Measurements from ENCODE around the gene ADSL.

ADSL gene

DNA sequence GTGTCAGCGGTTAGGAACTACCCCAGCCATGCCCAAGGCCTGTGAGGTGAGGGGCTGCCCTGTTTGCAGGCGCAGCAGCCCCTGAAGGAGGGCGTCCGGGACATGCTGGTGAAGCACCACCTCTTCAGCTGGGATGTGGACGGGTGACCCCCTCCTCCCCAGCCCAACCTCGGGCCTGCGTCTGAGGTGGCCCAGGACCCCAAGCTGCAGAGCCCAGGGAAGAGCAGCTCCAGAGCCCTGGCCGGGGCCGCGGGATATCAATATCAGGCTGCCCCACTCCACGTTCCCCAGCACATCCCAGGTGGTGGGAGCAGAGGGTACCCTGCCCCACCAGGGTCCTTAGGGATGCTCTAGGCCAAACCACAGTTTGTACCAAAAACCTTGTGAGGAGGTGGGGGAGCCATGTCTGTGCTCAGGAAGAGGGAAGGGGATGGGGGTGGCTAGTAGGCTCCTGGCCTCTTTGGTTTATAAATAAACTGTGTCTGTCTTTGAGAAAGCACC, 63.4 kb downstream of the ADSL start:
- no peak for DNase-seq (ENCODE audit: low read depth in 2 of 2)
- no peak overlapping the region for H3K4me3 ChIP-seq (replicated peaks in 1 of 2; ENCODE audit: low read depth in 2 of 2, low read length in 2 of 2)
- TF ChIP-seq, protein P1, sequence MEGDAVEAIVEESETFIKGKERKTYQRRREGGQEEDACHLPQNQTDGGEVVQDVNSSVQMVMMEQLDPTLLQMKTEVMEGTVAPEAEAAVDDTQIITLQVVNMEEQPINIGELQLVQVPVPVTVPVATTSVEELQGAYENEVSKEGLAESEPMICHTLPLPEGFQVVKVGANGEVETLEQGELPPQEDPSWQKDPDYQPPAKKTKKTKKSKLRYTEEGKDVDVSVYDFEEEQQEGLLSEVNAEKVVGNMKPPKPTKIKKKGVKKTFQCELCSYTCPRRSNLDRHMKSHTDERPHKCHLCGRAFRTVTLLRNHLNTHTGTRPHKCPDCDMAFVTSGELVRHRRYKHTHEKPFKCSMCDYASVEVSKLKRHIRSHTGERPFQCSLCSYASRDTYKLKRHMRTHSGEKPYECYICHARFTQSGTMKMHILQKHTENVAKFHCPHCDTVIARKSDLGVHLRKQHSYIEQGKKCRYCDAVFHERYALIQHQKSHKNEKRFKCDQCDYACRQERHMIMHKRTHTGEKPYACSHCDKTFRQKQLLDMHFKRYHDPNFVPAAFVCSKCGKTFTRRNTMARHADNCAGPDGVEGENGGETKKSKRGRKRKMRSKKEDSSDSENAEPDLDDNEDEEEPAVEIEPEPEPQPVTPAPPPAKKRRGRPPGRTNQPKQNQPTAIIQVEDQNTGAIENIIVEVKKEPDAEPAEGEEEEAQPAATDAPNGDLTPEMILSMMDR (IDR thresholded peaks at IDR 0.05; ENCODE audit: low read depth, low read length): no peak

GRCh38 chr22:40410272-40410671, 64.0 kb downstream of the ADSL start:
- H3K4me3 ChIP-seq (replicated peaks in 1 of 2; ENCODE audit: low read depth in 2 of 2, low read length in 2 of 2): no peak overlapping the region
- TF ChIP-seq, protein P1 (IDR thresholded peaks at IDR 0.05; ENCODE audit: low read depth, low read length): no peak
- no peak for DNase-seq (ENCODE audit: low read depth in 2 of 2)

- TF ChIP-seq, protein P1 (IDR thresholded peaks at IDR 0.05; ENCODE audit: low read depth, low read length): no peak
- H3K4me3 ChIP-seq (replicated peaks in 1 of 2; ENCODE audit: low read depth in 2 of 2, low read length in 2 of 2): no peak overlapping the region
- DNase-seq (ENCODE audit: low read depth in 2 of 2): no peak
These were observed 64.6 kb downstream of the ADSL start for GRCh38 chr22:40410731-40411505.

DNA sequence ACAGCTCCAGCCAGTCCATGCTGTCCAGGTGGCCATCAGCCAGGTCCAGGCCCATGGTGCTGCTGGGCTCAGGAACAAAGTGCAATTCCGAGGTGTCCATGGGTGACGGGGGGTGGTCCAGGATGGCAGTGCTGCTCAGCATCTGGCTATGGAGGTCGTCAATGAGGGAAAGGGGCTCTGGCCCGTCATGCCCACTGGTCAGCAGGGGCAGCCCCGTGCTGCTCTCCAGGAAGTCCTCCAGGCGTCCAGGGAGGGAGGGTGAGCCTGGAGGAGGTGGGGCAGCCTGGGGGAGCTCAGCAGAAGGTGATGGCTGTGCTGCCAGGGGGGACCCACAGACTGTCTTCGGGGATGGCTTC, 65.2 kb downstream of the ADSL start:
- TF ChIP-seq, protein P1 (IDR thresholded peaks at IDR 0.05; ENCODE audit: low read depth, low read length): no peak
- no peak overlapping the region for H3K4me3 ChIP-seq (replicated peaks in 1 of 2; ENCODE audit: low read depth in 2 of 2, low read length in 2 of 2)
- DNase-seq (ENCODE audit: low read depth in 2 of 2): no peak

DNA sequence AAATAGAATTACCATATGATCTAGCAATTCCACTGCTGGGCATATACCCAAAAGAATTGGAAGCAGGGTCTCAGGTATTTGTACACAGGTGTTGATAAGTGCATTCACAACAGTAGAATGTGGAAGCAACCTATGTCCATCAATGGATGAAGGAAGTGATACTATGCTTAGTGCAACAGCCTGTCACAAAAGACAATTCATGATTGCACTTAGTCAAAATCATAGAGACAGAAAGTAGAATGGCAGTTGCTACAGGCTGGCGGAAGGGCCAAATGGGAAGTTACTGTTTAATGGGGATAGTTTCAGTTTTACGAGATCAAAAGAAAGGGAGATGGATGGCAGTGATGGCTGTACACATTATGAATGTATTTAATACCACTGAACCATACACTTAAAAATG, 66.1 kb downstream of the ADSL start:
- no peak overlapping the region for H3K4me3 ChIP-seq (replicated peaks in 1 of 2; ENCODE audit: low read depth in 2 of 2, low read length in 2 of 2)
- TF ChIP-seq, protein P1 (IDR thresholded peaks at IDR 0.05; ENCODE audit: low read depth, low read length): no peak
- DNase-seq (ENCODE audit: low read depth in 2 of 2): no peak

DNA sequence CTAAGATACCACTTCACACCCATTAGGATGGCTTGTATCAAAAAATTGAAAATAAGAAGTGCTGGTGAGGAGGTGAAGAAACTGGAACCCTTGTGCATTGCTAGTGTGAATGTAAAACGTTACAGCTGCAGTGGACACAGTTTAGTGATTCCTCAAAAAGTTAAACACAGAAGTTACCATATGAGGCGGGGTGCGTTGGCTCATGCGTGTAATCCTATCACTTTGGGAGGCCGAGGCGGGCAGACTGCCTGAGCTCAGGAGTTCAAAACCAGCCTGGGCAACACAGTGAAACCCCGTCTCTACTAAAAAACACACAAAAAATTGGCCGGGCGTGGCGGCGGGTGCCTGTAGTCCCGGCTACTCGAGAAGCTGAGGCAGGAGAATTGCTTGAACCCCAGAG, 67.6 kb downstream of the ADSL start:
- H3K4me3 ChIP-seq (replicated peaks in 1 of 2; ENCODE audit: low read depth in 2 of 2, low read length in 2 of 2): no peak overlapping the region
- TF ChIP-seq, protein P1 (IDR thresholded peaks at IDR 0.05; ENCODE audit: low read depth, low read length): no peak
- no peak for DNase-seq (ENCODE audit: low read depth in 2 of 2)
